ENCODE results near the gene AHCYL1. TPM values are rescaled to one million over a fixed set of nuclear protein-coding genes. Genes with fewer than 3 reads are reported as not detected.

Gene AHCYL1
- total and polyA plus RNA-seq, 10 of the 15 experiments (the other 5 are each of a cell fraction or from before 2014, with no cell fraction given) = 24.7 to 73.6 (median 46.8) TPM

DNA sequence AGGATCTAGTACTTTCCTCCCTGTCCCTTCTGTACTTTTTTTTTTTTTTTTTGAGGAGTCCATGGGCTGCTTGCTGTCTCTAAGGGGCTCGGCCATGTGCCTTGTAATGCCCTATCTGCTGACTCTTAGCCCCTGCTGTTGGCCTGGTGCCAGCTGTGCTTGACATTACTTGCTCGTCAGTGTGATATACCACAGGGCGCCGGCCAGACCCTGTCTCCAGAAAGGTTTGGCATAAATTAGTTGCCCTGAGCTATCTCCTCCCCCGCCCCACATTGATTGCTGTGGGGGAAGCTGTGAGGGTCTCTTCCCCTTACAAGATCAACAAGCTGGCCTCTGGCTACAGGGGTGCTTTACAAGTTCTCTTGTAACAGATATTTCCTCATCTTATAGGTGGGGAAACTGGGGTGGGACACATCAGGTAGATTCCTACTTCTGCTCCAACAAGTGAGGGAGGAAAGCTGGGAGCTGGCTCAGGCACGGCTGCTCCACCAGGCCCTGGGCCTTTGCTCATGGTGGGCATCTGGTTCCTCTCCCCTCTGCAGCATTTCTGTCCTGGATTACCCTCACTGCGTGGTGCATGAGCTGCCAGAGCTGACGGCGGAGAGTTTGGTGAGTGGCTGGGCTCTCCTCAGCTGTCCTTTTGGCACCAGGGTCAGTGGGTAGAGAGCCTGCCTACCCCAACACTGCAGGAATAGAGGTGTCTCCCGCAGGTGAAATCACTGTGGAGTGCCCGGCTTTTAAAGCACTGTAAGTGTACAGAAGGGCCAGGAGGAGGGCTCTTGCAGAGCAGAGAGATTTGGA is 65.4 kb downstream of the AHCYL1 start:
- BruUV-seq (replicated peaks) = no TSS peak
- WGBS (ENCODE audit: insufficient coverage, insufficient replicate concordance, low lambda C conversion rate, missing lambda C conversion rate) = 92% methylated on average over 11 of the region's 11 CpGs
- no peak overlapping the region for H3K9ac ChIP-seq (ENCODE audit: control insufficient read depth, insufficient read depth, low read length)
- H3K27ac ChIP-seq (ENCODE audit: control insufficient read depth, insufficient read depth) = no peak overlapping the region
- H3K79me2 ChIP-seq (ENCODE audit: control insufficient read depth, insufficient read depth, low read length) = no peaks in the 10 kb centered on the region
- in situ Hi-C loops (cut with MboI) (loop anchor here (5.0 kb wide), 1 partner anchor 57 kb away; no protein-coding TSS in a partner anchor), intact Hi-C loops (cut with micrococcal nuclease; ENCODE audit: unreplicated experiment) (no loop called here)
- POLR2A ChIA-PET = no interaction called here
- H3K9me3 ChIP-seq (replicated peaks; ENCODE audit: control insufficient read depth, insufficient read depth, low read length) = no peaks in the 10 kb centered on the region
- RAD21 ChIA-PET (ENCODE audit: unreplicated experiment) = no interaction called here
- H3K4me3 ChIP-seq = no peak overlapping the region
- CTCF ChIA-PET = interaction anchor here (0.6 to 3.1 kb wide), 8 partner anchors 10 to 74 kb away, joined by 3 to 21 read pairs (median 4); partner anchors contain the start of gene STRIP1
- no peaks in the 10 kb centered on the region for H4K20me1 ChIP-seq (ENCODE audit: control insufficient read depth, insufficient read depth)
- H3K27me3 ChIP-seq (replicated peaks in 1 of 2; ENCODE audit: control insufficient read depth in 2 of 2, insufficient read depth in 2 of 2, low read length in 1 of 2) = no peaks in the 10 kb centered on the region
- H3K4me1 ChIP-seq (ENCODE audit: control insufficient read depth, insufficient read depth, low read length) = no peaks in the 10 kb centered on the region
- no peak for FAIRE-seq
- TF ChIP-seq POLR2A (IDR thresholded peaks at IDR 0.05; ENCODE audit: low read depth, low read length) (0 out of 2 replicates have a peak, but pooled peaks have one; percentile 29), BHLHE40 (IDR thresholded peaks at IDR 0.05; ENCODE audit: borderline replicate concordance in 1 of 2, low read depth in 2 of 2, low read length in 1 of 2) (no peak)
- DNase-seq (ENCODE audit: low read depth, low spot score) = no peak
- H3K4me2 ChIP-seq (ENCODE audit: control insufficient read depth, insufficient read depth) = no peak overlapping the region
- SMC1A ChIA-PET (ENCODE audit: uncharacterized antibody, unreplicated experiment) = interaction anchor here (0.7 kb wide), 2 partner anchors 20 to 316 kb away, joined by 3 read pairs; no protein-coding TSS in a partner anchor
- peaks cover 25 to 27% of the 10 kb centered on the region in 2 experiments for H3K36me3 ChIP-seq (ENCODE audit: control insufficient read depth in 2 of 2, insufficient read depth in 2 of 2, low read length in 1 of 2)
- ATAC-seq = no peak
- H2AFZ ChIP-seq (ENCODE audit: control insufficient read depth, low read depth, low read length) = no peak overlapping the region

DNA sequence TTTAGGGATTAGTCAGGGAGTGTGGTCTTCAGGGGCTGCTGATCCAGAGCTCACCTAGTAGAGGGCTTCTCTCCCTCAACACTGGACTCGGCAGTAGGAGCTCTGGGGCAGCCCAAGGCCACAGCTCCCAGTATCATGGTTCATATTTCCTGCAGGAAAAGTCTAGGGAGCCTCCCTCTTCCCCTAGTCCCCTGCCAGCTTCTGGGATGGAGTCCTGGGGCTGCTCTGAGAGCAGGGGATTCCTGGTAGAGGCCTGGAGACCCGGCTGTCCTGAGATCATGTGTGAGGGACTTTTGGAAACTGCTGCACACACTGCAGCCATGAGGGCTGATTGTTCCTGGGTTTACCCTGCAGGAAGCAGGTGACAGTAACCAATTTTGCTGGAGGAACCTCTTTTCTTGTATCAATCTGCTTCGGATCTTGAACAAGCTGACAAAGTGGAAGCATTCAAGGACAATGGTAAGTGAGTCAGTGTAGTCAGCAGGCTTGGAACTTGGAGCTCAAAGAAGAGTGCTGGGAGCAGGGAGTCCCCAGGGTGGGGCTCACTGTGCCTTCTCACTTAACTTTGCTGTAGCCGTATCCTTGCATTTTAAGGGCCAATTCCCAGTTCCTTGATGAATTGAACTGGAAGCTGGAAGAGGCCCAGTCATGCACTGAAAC is 66.2 kb downstream of the AHCYL1 start:
- no peak overlapping the region for H3K27ac ChIP-seq (ENCODE audit: control insufficient read depth, insufficient read depth)
- FAIRE-seq (no peak), DNase-seq (ENCODE audit: low read depth, low spot score) (no peak), ATAC-seq (no peak)
- POLR2A ChIA-PET = no interaction called here
- no peak overlapping the region for H3K9ac ChIP-seq (ENCODE audit: control insufficient read depth, insufficient read depth, low read length)
- CTCF ChIA-PET = interaction anchor here (0.8 to 3.1 kb wide), 9 partner anchors 9 to 67 kb away, joined by 3 to 21 read pairs (median 4); partner anchors contain the start of gene STRIP1
- H3K4me3 ChIP-seq = no peak overlapping the region
- no peaks in the 10 kb centered on the region for H3K4me1 ChIP-seq (ENCODE audit: control insufficient read depth, insufficient read depth, low read length)
- H2AFZ ChIP-seq (ENCODE audit: control insufficient read depth, low read depth, low read length) = no peak overlapping the region
- H3K27me3 ChIP-seq (replicated peaks in 1 of 2; ENCODE audit: control insufficient read depth in 2 of 2, insufficient read depth in 2 of 2, low read length in 1 of 2) = no peaks in the 10 kb centered on the region
- intact Hi-C loops (cut with micrococcal nuclease; ENCODE audit: unreplicated experiment) (no loop called here), in situ Hi-C loops (cut with MboI) (loop anchor here (5.0 kb wide), 1 partner anchor 57 kb away; no protein-coding TSS in a partner anchor)
- SMC1A ChIA-PET (ENCODE audit: uncharacterized antibody, unreplicated experiment) = interaction anchor here (0.8 kb wide), 1 partner anchor 37 kb away, joined by 3 read pairs; no protein-coding TSS in a partner anchor
- RAD21 ChIA-PET (ENCODE audit: unreplicated experiment) = no interaction called here
- H3K79me2 ChIP-seq (ENCODE audit: control insufficient read depth, insufficient read depth, low read length) = no peaks in the 10 kb centered on the region
- H3K9me3 ChIP-seq (replicated peaks; ENCODE audit: control insufficient read depth, insufficient read depth, low read length) = no peaks in the 10 kb centered on the region
- 51% methylated on average over 4 of the region's 4 CpGs for WGBS (ENCODE audit: insufficient coverage, insufficient replicate concordance, low lambda C conversion rate, missing lambda C conversion rate)
- no peaks in the 10 kb centered on the region for H4K20me1 ChIP-seq (ENCODE audit: control insufficient read depth, insufficient read depth)
- peaks cover 25 to 29% of the 10 kb centered on the region in 2 experiments for H3K36me3 ChIP-seq (ENCODE audit: control insufficient read depth in 2 of 2, insufficient read depth in 2 of 2, low read length in 1 of 2)
- H3K4me2 ChIP-seq (ENCODE audit: control insufficient read depth, insufficient read depth) = no peak overlapping the region
- BruUV-seq (replicated peaks) = no TSS peak
- TF ChIP-seq, protein P1, sequence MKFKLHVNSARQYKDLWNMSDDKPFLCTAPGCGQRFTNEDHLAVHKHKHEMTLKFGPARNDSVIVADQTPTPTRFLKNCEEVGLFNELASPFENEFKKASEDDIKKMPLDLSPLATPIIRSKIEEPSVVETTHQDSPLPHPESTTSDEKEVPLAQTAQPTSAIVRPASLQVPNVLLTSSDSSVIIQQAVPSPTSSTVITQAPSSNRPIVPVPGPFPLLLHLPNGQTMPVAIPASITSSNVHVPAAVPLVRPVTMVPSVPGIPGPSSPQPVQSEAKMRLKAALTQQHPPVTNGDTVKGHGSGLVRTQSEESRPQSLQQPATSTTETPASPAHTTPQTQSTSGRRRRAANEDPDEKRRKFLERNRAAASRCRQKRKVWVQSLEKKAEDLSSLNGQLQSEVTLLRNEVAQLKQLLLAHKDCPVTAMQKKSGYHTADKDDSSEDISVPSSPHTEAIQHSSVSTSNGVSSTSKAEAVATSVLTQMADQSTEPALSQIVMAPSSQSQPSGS (IDR thresholded peaks at IDR 0.05; ENCODE audit: low read length) = no peak
- TF ChIP-seq, protein P2, sequence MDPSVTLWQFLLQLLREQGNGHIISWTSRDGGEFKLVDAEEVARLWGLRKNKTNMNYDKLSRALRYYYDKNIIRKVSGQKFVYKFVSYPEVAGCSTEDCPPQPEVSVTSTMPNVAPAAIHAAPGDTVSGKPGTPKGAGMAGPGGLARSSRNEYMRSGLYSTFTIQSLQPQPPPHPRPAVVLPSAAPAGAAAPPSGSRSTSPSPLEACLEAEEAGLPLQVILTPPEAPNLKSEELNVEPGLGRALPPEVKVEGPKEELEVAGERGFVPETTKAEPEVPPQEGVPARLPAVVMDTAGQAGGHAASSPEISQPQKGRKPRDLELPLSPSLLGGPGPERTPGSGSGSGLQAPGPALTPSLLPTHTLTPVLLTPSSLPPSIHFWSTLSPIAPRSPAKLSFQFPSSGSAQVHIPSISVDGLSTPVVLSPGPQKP (IDR thresholded peaks at IDR 0.05; ENCODE audit: low read depth, low read length) = no peak
- TF ChIP-seq RBBP5 (conservative IDR thresholded peaks at IDR 0.05) (no peak), ZNF384 (IDR thresholded peaks at IDR 0.05; ENCODE audit: borderline replicate concordance, low read depth, low read length) (no peak), CREB1 (IDR thresholded peaks at IDR 0.05; ENCODE audit: low read depth) (no peak), WRNIP1 (IDR thresholded peaks at IDR 0.05; ENCODE audit: borderline replicate concordance, low read depth, low read length) (no peak), CBX5 (IDR thresholded peaks at IDR 0.05; ENCODE audit: low read depth) (no peak)
- TF ChIP-seq, protein P3, sequence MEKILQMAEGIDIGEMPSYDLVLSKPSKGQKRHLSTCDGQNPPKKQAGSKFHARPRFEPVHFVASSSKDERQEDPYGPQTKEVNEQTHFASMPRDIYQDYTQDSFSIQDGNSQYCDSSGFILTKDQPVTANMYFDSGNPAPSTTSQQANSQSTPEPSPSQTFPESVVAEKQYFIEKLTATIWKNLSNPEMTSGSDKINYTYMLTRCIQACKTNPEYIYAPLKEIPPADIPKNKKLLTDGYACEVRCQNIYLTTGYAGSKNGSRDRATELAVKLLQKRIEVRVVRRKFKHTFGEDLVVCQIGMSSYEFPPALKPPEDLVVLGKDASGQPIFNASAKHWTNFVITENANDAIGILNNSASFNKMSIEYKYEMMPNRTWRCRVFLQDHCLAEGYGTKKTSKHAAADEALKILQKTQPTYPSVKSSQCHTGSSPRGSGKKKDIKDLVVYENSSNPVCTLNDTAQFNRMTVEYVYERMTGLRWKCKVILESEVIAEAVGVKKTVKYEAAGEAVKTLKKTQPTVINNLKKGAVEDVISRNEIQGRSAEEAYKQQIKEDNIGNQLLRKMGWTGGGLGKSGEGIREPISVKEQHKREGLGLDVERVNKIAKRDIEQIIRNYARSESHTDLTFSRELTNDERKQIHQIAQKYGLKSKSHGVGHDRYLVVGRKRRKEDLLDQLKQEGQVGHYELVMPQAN (conservative IDR thresholded peaks at IDR 0.05) = no peak

Data from GM12878 (cell line).